Stimulated activated CD4-positive, alpha-beta T cell treated with anti-CD3 and anti-CD28 coated beads, Interleukin-1b, Interleukin-23, amount 100 ng/mL, for 4 hours (primary cell): ENCODE data around the gene ZBTB18.
"Not testable (repeated sequence)": the region's sequence is repeated elsewhere in the genome, so short reads cannot be mapped to it uniquely, and the experiment has no call there.

Experiments
- DNase-seq, 2 donors: peaks; one replicate each; pipeline ENCODE4 v3.0.0-alpha.2; 2020; ENCODE audit warnings: low read depth in 2 of 2

Gene ZBTB18

DNA sequence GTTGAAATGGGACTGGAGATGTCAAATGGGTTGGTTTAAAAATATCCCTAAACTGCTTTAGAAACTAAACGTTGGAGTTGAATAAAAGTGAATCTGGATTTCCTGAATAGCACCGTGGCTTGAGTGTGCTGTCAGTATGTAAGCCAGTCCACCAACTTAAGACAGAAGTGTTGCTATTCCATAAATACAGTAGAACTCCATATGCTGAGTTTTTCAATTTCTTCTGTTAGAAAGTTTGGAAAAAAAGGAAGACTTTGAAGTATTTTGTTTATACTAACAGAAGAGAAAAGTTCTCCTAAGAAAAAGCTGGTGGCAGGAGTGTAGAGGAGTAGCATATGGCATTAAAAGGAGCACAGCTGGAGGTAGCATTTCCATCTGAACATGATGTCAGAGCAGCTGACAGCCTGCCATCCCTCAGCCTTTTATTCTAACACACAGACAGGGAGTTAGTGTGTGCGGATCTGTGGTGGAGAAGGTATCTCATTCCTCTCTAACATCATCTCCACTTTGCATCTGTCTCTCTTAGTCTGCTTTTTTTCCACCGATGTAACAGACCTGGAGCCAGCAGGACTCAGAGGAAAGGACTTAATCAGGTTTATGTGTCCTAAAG, at the start of gene ZBTB18:
Gene ZBTB18 (plus strand): TSS at position 449 of the 610 bp plus-strand sequence. CDS start 149 bp downstream, at position 598.
- DNase-seq = no peak

DNA sequence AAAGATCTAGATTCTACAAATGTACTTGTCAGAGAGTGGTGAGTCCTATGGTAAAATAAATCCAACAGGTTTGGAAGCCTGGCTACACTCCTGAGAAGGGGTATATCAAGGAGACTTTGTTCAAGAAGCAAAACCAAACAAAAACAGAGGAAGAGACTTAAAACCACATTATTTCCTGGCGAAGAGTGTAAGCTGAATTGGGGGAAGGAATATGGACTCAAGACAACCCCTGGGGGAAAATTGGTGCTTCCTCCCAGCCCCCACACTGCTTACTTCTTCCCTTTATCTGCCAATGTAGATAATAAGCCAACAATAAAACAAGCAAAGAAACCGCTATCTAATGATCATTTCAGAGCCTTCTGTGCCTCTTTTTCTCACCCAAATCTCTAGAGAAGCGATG, 48.4 kb upstream of the ZBTB18 start:
- DNase-seq = no peak

DNA sequence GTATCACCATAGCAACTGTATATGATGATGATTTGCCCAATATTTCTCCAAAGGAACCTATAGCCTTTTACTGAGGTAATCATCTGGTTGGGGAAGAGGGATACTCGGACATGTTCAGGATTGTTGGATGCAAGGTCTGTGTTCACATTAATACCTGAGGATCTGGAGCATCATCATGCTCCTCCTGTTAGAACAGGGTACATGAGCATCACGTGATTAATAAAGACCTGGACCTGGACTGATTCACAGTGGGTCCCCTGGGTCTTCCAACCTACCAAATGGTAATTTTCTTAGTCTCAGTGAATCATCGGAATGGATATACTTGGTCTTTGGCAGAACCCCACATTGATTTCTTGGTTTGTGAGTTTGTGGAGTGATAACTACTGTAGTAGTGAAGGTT, 45.6 kb upstream of the ZBTB18 start:
- no peak for DNase-seq

DNA sequence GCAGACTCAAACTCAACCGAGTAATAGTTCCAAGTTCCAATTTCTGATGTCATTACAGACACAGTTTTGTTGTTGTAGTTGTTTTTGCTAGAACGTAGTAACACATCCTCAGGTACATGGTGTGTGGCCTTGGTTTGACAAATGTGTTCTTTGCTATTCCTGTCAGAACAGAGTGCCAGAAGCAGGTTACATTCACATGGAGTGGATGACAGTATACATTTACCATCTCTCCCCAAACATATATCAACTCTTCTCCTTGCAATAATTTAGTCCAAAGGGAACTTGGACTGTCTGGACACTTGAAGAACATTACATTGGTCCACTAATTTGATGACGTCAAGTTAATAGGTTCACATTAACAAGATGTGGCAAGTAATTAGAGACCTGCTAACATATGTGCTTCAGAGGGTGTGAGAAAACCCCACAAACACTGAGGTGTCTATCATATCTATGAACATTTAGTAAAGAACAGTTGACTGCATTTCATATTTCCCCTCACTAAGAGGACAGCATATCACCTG, 44.6 kb upstream of the ZBTB18 start:
- no peak for DNase-seq

DNA sequence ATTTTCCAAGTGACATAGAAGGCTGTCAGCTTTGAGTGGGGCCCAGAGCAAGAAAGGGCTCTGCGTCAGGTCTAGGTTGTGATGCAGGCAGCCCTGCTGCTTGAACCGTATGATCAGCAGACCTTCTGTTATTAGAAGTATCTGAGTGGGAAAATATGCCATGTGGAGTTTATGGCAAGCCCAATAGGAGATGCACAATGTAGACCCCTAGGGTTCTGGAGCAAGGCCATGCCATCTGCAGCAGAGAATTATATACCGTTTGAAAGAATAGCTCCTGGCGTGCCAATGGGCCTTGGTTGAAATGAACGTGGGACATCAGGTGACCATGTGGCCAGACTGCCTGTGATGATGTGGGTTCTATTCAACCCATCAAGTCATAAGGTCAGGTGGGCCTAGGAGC, 44.1 kb upstream of the ZBTB18 start:
- DNase-seq = no peak

DNA sequence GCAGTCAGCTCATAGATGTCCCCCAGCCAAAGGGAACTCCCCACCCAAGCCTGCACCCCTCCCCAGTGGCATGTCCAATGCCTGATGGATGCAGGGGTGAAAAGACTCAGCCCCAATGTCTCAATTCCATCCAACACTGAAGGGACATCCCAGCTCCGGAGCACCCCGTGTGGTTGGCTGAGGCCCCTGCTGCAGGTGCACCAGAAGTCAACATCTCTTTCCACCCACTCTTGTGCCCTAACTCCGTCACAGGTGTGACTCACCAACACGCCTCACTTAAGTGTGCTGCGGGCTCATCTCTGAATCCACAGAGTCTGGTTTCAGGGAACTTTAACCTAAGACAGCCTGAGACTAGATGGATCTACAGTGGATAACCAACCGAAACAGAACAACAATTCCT, 40.9 kb upstream of the ZBTB18 start:
- peak; percentile 4 to 31 for DNase-seq

DNA sequence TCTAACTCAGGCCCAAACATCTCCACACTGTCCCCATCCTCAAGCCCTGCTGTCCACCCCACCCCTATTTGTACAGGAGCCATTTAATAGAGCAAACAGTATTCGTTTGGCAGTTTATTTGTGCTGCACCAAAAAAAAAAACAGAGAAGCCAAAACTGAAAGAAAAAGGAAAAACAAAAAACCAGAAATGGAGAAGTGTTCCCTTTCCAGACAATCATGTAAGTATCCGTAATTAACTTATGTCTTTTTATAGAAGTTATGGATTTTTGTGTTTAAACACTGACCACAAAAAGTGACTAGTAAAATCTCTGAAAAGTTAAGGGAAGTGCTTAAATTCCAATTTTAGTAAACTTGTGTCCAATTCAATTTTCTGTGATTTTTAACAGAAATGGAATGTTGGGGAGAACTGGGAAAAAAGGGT, 40.4 kb upstream of the ZBTB18 start:
- no peak for DNase-seq

DNA sequence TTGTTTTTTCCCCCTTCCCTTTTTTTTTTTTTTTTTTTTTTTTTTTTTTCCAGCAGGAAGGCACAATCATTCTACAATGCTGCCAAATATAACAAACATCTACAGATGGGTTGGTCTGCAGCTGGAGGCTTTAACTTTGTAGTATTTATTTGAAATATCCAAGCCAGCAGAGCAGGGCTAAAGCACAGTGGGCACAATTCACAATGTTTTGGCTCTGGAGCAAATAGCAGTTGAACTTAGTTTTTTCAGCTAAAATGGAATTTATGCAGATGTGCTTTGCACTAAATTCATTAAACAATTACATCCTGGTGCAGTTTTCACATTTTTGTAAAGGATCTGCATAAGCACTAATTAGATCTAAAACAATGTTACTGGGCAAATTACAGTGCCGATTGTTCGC, 39.8 kb upstream of the ZBTB18 start:
- no peak for DNase-seq

DNA sequence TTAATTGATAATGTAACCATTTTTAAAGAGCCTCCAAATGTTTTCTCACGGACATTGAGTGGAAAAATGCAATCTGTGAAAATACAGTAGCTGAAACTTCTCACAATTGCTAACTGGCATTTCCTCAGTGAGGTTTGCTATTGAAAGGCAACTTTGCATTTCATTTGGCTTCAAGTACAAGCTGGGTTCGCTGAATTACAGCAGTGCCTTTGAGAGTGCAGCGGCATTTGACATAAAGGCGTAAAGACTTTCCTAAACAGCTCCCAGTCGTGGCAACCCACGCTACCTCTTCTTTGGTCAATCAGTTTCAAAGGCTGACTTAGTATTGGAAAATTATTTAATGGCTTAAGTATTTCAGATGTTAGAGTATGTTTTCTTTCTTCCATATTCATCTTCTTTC, 39.3 kb upstream of the ZBTB18 start:
- DNase-seq = no peak

DNA sequence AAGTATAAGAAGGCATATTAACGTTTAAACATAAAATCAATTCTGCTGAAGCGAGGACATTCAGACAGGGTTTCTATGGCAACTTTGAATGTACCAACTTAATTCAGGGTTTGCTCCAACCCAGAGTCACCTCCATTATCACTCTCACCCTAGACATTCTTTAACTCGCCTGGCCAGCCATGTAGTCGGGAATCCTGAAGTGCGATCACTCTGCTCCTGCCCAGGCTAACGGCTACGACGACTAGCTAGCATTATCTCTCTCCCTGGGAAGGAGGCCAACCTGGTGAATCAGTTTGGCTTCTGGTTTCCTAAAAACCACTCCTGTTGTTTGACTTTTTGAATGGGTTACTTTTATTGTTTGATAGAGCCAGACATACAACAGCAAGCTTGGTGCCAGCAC, 38.9 kb upstream of the ZBTB18 start:
- no peak for DNase-seq

DNA sequence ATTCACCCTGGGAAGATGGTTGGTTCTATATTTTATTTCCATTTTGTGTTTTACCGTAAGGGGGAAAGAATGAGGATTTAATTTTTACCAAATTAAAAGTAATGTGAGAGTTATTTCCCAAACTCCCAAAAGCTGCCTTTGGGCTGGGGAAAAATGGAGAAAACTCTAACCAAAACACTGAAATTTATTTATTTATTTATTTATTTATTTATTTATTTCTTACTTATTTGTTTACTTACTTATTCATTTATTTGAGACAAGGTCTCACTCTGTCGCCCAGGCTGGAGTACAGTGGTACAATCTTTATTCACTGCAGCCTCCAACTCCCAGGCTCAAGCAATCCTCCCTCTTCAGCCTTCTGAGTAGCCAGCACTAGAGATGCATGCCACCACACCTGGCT, 38.0 kb upstream of the ZBTB18 start:
- DNase-seq = no peak

DNA sequence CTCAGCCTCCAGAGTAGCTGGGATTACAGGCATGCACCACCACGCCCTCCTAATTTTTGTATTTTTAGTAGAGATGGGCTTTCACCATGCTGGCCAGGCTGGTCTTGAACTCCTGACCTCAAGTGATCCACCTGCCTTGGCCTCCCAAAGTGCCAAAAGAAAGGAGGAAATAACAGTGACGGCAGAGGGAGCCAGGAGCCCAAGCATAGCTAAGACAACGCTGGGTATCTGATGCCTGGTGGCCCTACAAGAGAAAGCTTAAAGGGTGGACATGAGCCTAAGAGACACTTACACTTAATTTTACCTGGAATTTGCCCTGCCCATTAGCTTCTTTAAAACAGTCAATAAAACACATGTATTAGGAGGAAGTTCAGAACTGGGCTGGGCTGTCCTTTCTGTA, 36.2 kb upstream of the ZBTB18 start:
- DNase-seq = not testable (repeated sequence)

DNA sequence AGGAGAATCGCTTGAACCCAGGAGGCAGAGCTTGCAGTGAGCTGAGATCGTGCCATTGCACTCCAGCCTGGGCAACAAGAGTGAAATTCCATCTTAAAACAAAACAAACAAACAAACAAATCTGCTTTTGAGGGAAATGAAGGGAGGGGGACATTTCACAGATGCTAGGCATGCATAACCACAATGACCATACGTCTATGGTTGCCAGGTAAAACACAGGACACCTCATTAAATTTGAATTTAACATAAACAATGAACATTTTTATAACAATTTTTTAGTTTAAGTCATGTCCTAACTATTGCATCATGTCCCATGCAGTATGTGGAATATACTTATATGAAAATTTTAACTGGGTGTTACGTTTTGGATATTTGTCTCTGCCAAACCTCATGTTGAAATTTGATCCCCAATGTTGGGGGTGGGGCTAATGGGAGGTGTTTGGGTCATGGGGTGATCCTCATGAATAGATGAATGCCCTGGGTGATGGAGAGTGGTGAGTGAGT, 31.0 kb upstream of the ZBTB18 start:
- no peak for DNase-seq

DNA sequence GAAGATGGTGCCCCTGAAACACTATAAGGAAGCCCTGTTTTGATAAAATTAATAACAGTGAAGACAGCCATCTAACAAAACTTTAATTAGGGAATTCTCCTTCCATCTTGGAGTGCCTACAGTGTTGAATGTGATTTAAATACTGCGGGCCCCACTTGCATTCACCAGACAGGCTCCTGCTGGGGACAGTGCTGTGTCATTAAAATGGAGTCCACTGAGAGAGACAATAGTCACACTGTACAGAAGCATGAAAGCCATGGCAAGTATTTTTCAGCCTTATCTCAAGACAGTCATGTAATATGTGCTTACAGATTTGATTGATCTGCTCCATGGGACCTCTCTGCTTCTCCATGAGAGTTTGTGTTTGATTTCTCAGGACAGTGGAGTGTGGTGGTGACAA, 29.7 kb upstream of the ZBTB18 start:
- no peak for DNase-seq

DNA sequence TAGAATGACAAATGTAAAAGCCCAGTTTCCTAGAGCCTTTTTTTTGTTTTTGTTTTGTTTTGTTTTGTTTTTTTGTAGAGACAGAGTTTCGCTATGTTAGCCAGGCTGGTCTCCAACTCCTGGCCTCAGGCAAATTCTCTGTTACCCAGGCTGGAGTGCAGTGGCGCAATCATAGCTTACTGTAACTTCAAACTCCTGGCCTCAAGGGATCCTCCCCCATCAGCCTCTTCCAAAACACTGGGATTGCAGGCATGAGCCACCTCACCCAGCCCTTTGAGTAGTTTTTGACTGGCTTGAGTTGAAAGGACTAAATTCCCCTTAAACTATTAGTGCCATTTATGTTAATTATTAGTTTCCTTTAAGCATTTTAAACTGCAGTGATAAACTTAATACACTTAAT, 28.8 kb upstream of the ZBTB18 start:
- DNase-seq = no peak

DNA sequence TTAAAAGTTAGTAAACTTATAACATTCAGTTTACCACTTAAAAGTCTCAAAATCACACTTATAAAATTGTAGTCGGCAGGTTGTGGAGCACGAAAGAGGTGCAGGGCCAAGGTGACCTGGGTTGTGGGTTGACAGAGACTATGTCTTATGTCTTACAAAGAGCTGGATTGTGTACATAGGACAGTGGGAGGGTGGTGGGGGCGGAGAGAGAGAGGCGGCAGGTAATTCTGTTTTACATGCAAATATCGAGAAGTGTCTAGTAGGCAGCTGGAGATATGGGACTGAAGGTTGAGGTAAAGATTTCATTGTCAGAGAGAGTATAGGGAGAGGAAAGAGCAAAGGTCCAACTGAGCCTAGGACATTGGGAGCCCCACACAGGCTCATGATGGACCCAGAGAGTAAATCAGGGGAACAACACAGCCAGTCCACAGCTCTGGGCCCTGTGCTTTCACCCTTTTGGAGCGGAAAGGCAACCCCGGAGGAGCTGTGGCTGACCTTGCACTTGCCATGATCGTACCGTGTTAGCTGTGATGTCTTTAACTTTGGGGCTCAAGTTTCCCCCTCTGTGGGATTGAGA, 28.1 kb upstream of the ZBTB18 start:
- no peak for DNase-seq

DNA sequence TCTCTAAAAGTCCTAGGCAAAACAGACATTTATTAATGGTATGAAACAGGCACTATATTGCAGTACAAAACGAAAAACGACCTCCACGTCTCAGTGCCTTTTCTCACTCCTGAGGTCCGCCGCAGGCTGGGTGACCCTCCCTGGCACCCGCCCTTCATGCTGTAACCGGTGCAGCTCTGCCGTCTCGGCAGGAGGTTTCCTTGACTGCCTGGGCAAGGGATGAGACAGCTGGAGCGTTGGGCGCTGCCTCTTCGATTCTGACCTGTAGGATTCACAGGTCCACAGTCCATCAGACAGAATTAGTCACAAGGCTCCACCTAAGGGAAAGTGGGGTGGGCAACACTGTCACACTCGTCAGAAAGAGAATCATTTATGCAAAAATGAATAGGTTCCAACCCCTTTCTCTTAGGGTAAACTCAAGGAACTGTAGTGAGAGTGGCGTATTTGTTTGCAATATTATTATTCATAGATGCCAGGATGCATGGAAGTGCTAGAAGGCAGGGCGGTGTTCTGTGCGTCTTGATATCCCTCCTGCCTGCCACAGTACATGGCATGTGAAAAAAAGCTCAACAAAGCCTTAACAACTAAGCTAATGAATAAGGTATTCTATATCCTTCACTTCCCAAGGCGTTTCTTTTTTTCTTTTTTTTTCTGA, 23.5 kb upstream of the ZBTB18 start:
- DNase-seq = no peak

DNA sequence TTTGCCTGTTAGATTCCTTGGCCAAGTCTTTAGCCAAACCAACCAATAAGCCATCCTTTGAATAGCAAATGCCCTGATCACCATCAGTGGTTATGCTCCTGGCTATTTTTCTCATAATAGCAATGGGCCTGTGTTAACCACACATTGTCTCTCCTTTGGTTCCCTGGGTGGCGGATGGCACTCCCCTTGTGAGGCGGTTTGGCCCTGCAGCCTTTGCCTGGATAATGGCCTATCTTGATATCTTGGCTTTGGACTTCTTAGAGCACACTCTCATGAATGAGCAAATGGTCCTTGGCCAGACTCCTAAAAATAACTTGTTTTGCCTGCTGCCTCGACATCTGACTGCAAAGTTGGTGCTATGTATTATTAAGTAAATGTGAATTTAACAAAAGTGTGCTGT, 22.4 kb upstream of the ZBTB18 start:
- no peak for DNase-seq

DNA sequence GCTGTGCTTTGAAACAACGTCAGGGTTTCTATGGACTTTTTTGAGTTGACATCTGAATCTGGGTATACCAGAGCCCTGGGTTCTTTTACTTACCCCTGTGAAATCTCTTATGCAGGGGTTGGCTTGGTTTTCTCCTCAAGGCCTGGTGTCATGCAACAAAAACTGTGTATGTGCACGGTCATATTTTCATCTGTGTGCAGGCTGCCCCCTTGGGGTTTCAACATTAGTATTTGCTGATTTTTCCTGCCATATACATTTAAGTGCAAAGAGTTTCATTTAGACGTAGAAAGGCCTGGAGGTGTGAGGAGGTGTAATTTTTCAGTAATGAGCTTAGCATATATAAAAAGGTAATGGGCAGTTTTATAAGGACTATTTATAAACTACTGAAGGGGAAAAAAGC, 22.0 kb upstream of the ZBTB18 start:
- no peak for DNase-seq

DNA sequence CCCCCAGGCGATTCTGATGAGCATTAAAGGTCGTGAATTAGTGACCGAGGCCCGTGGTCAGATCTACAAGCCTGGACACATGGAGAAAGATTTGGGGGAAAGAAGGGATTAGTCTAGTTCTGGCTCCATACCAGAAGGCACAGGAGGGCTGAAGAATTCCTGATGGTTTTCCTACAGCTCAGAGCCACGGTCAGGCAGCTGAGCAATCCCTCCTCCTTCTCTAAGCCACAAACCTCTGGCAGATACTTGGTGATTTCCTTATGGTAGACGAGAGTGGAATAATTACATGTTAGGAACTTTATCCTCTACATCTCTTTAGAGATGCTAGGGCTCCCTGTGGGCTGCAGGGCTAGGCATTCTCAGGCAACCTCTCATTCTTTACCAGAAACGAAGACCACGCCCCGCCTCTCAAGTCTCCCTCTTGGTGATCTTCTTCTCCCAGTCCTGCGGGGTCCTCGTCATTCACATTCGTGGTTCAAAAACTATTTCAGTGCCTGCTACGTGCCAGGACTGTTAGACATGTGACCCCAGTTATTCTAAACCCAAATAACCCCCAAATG, 20.5 kb upstream of the ZBTB18 start:
- no peak for DNase-seq

DNA sequence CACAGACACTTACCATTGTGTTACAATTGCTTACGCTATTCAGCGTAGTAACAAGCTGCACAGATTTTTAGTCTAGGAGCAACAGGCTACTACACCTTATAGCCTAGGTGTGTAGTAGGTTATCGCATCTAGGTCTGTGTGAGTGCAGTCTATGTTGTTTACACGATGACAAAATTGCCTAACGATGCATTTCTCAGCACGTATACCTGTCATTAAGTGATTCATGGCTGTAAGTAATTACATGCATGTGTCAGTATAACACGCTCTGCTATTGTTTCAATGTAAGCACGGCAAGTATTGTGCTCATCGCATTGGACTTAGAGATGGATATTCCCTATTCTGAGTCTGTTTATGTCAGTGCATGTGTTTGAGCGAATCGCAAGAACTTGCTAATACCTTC, 15.7 kb upstream of the ZBTB18 start:
- DNase-seq = no peak

DNA sequence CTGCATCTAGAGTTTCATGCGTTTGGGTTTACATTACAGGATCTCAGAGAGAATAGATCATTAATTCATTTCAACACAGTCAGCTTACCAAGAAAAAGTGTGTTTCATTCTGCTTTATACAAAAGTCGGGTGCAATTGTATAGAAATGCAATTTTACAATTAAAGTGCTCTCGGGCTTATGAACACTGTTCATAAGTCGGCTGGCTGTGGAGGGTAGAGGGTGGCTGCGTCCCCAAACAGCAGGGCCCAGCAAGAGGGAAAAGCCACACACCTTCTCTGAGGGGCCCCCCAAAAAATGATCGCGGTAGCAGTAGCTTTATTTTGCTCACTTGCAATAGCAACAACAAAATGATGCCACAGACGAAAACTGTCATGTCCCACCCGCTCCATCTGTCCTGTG, 13.8 kb upstream of the ZBTB18 start:
- DNase-seq = no peak
